KMS-11 (cell line): ENCODE data around the gene BBS7.

Experiments
- H2AFZ ChIP-seq: fragments of 200-600 bp; sonication (generic); 2 replicates; pipeline ENCODE4 v1.6.1; 2016; ENCODE audit warnings: antibody characterized with exemption, mixed run types, low read depth
- H3K27ac ChIP-seq: fragments of 200-600 bp; sonication (generic); 2 replicates; pipeline ENCODE4 v1.6.1; 2016; ENCODE audit warnings: mild to moderate bottlenecking, mixed run types
- H3K27me3 ChIP-seq: fragments of 200-600 bp; sonication (generic); 2 replicates; pipeline ENCODE4 v1.6.1; 2017; ENCODE audit warnings: mild to moderate bottlenecking, low read depth, mixed run types, moderate library complexity; ENCODE audit not compliant: insufficient read depth
- H3K36me3 ChIP-seq: fragments of 200-600 bp; sonication (generic); 2 replicates; pipeline ENCODE4 v1.6.1; 2017; ENCODE audit warnings: mild to moderate bottlenecking, mixed run types; ENCODE audit not compliant: insufficient read depth
- H3K4me1 ChIP-seq: fragments of 200-600 bp; sonication (generic); 2 replicates; pipeline ENCODE4 v1.6.1; 2016; ENCODE audit warnings: mild to moderate bottlenecking, low read depth, mixed run types; ENCODE audit not compliant: poor library complexity, severe bottlenecking
- H3K4me2 ChIP-seq: fragments of 200-600 bp; sonication (generic); 2 replicates; pipeline ENCODE4 v1.7.0; 2016; ENCODE audit warnings: mild to moderate bottlenecking, mixed run types
- H3K4me3 ChIP-seq: fragments of 200-600 bp; sonication (generic); IDR thresholded peaks from 2 replicates; pipeline ENCODE4 v1.6.1; 2017; ENCODE audit warnings: low read depth, low read length, mixed read lengths; ENCODE audit not compliant: insufficient read depth
- H3K79me2 ChIP-seq: fragments of 200-600 bp; sonication (generic); 2 replicates; pipeline ENCODE4 v1.6.1; 2016; ENCODE audit warnings: low read depth, mixed run types; ENCODE audit not compliant: insufficient read depth
- H3K9ac ChIP-seq: fragments of 200-600 bp; sonication (generic); 2 replicates; pipeline ENCODE4 v1.6.1; 2016; ENCODE audit warnings: mild to moderate bottlenecking, mixed run types
- H4K20me1 ChIP-seq: fragments of 200-600 bp; sonication (generic); 2 replicates; pipeline ENCODE4 v1.6.1; 2016; ENCODE audit warnings: mild to moderate bottlenecking, mixed run types; ENCODE audit not compliant: insufficient read depth
- CTCF ChIP-seq: fragments of 200-600 bp; sonication (generic); conservative IDR thresholded peaks from 2 replicates; pipeline ENCODE4 v1.6.1; 2017; ENCODE audit warnings: low read depth, mild to moderate bottlenecking, antibody characterized with exemption, low read length, moderate library complexity, mixed read lengths

The BBS7 gene

GRCh38 chr4:121814756-121815155, 55.5 kb downstream of the BBS7 start:
- TF ChIP-seq CTCF: no peak
- H3K27ac ChIP-seq: no peak overlapping the region
- peaks cover 8% of the 10 kb centered on the region for H3K4me1 ChIP-seq
- no peak overlapping the region for H3K4me2 ChIP-seq
- no peak overlapping the region for H3K9ac ChIP-seq
- H3K79me2 ChIP-seq: peaks cover 19% of the 10 kb centered on the region; the same call in 1 of the 2 replicates
- H4K20me1 ChIP-seq: no peaks in the 10 kb centered on the region
- no peak overlapping the region for H3K4me3 ChIP-seq
- no peaks in the 10 kb centered on the region for H3K27me3 ChIP-seq
- peaks cover 18% of the 10 kb centered on the region; the same call in 1 of the 2 replicates for H3K36me3 ChIP-seq
- no peak overlapping the region for H2AFZ ChIP-seq

- no peaks in the 10 kb centered on the region; the same call in 1 of the 2 replicates for H3K79me2 ChIP-seq
- H3K27ac ChIP-seq: no peak overlapping the region
- no peaks in the 10 kb centered on the region for H3K27me3 ChIP-seq
- peaks cover 12% of the 10 kb centered on the region; the same call in 1 of the 2 replicates for H3K36me3 ChIP-seq
- no peak overlapping the region for H3K4me3 ChIP-seq
- H4K20me1 ChIP-seq: no peaks in the 10 kb centered on the region
- no peak for TF ChIP-seq CTCF
- H3K4me2 ChIP-seq: no peak overlapping the region
- H3K9ac ChIP-seq: no peak overlapping the region
- no peak overlapping the region for H2AFZ ChIP-seq
- no peaks in the 10 kb centered on the region for H3K4me1 ChIP-seq
Observed at GRCh38 chr4:121811122-121811521, 59.2 kb downstream of the BBS7 start.

- no peak for TF ChIP-seq CTCF
- Histone ChIP-seq H3K4me3 (no peak overlapping the region), H3K36me3 (peaks cover 9% of the 10 kb centered on the region; the same call in 1 of the 2 replicates), H3K27me3 (no peaks in the 10 kb centered on the region), H2AFZ (no peak overlapping the region), H3K4me1 (peaks cover 12% of the 10 kb centered on the region), H4K20me1 (no peaks in the 10 kb centered on the region), H3K27ac (no peak overlapping the region), H3K4me2 (no peak overlapping the region), H3K79me2 (peaks cover 17% of the 10 kb centered on the region; the same call in 1 of the 2 replicates), H3K9ac (no peak overlapping the region)
Observed at GRCh38 chr4:121806411-121806810, 63.9 kb downstream of the BBS7 start.

- H3K27ac ChIP-seq: peak overlapping the region; percentile 78
- peak overlapping the region; percentile 99 for H2AFZ ChIP-seq
- no peaks in the 10 kb centered on the region for H4K20me1 ChIP-seq
- TF ChIP-seq CTCF: no peak
- peaks cover 9% of the 10 kb centered on the region; the same call in 1 of the 2 replicates for H3K36me3 ChIP-seq
- H3K4me1 ChIP-seq: peaks cover 35% of the 10 kb centered on the region
- H3K4me2 ChIP-seq: peak overlapping the region; percentile 94
- peak overlapping the region; percentile 88 for H3K9ac ChIP-seq
- peak overlapping the region; percentile 67 for H3K4me3 ChIP-seq
- H3K79me2 ChIP-seq: peaks cover 19% of the 10 kb centered on the region; the same call in 1 of the 2 replicates
- H3K27me3 ChIP-seq: no peaks in the 10 kb centered on the region
Observed at GRCh38 chr4:121801715-121802075, 68.6 kb downstream of the BBS7 start.
